ENCODE measurements around the gene FADS3. TPM values are rescaled to one million over a fixed set of nuclear protein-coding genes. Genes with fewer than 3 reads are reported as not detected.

The FADS3 gene
- total RNA-seq, 5 donors from 2014 or later (not counting 1 experiment from before 2014, with no cell fraction given), result 6.5 to 17.1 (median 10.5) TPM

DNA sequence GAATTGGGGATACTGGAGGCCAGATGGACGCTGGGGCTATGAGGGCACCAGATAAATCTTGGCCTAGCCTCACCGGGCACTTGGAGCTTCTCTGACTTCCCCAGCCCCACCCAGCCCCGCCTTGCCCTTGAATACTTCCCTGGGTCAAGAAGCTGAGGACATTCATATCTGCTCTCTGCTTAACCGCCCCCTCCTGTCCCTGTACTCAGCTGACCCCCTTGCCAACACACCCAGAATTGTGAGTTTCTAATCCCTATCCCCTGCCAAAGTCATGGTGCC lies 22.0 kb downstream of the FADS3 start:
- Histone ChIP-seq H3K4me1 (ENCODE audit: control insufficient read depth in 1 of 2, extremely low read depth in 1 of 2, insufficient read depth in 2 of 2, low read length in 2 of 2) (peaks cover 0 to 7% of the 10 kb centered on the region in 2 experiments), H3K4me3 (ENCODE audit: control insufficient read depth in 1 of 2, extremely low read depth in 1 of 2, low read length in 1 of 2) (no peak overlapping the region), H3K27me3 (replicated peaks in 1 of 2; ENCODE audit: control insufficient read depth in 2 of 2, extremely low read depth in 1 of 2, insufficient read depth in 2 of 2, low read length in 1 of 2) (peaks cover 0 to 27% of the 10 kb centered on the region in 2 experiments), H3K9me3 (no peaks in the 10 kb centered on the region), H3K36me3 (ENCODE audit: control insufficient read depth in 2 of 2, extremely low read depth in 1 of 2, insufficient read depth in 1 of 2, low read length in 1 of 2) (peaks cover 0 to 5% of the 10 kb centered on the region in 2 donors), H3K27ac (ENCODE audit: low read length) (no peak overlapping the region)
- POLR2A ChIA-PET, result no interaction called here
- peaks cover 0 to 7% of the 10 kb centered on the region in 2 donors for H3K27me3 Mint-ChIP-seq
- H3K27ac Mint-ChIP-seq, result no peak overlapping the region
- CTCF ChIA-PET, result interaction anchor here (1.0 to 2.5 kb wide), 2 partner anchors 212 to 239 kb away, joined by 11 read pairs; no protein-coding TSS in a partner anchor
- H3K4me1 Mint-ChIP-seq, result peaks cover 6 to 8% (median 7%) of the 10 kb centered on the region in 3 donors
- 70% methylated on average over 2 of the region's 4 CpGs for WGBS (ENCODE audit: insufficient coverage)
- H3K36me3 Mint-ChIP-seq, result no peaks in the 10 kb centered on the region
- no peak overlapping the region for H3K4me3 Mint-ChIP-seq
- ATAC-seq (replicated peaks in 1 of 4) (no peak), DNase-seq (no peak)
- H3K9me3 Mint-ChIP-seq, result no peaks in the 10 kb centered on the region

DNA sequence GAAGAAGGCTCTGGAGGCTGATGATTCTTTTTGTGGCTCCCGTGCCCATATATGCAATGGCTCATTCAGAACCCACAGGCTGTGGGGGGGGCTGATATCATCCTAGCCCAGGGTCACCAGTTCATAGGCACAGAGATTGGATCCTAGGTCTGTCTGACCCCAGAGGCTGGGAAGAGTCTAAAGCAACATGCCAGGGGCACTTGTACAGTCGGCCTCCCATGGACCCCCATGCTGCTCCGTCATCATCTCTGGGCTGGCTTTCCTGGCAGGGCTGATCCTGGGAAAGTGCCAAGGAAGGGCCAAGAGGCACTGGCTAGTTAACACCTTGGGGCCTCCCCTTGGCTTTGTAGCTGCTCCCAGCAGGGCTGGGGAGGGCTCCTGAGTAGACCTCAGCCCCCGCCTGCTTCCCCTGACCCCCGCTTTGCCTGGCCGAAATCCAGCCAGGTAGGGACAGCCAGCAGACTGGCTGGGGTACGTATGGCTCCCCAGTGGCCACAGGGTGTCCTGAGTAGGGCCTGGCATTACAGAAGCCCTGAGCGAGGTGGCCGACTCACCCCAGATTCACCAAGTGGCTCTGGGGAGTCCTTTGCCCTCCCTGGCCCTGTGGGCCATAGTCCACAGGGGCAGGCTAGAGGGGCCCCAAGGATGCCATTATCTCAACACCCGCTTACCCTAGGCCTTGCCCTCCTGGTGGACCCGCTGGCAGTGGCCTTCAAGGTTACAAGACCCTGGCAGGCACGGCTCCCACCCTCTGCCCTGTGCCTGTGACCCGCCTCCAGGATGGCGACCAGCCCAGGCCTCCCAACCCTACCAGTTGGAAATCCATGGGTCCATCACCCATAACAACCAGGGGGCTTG lies 22.5 kb downstream of the FADS3 start:
- peaks cover 0 to 7% of the 10 kb centered on the region in 2 experiments for H3K4me1 ChIP-seq (ENCODE audit: control insufficient read depth in 1 of 2, extremely low read depth in 1 of 2, insufficient read depth in 2 of 2, low read length in 2 of 2)
- peaks cover 6 to 8% (median 7%) of the 10 kb centered on the region in 3 donors for H3K4me1 Mint-ChIP-seq
- no peaks in the 10 kb centered on the region for H3K9me3 Mint-ChIP-seq
- no peaks in the 10 kb centered on the region for H3K9me3 ChIP-seq
- peaks cover 0 to 7% of the 10 kb centered on the region in 2 donors for H3K27me3 Mint-ChIP-seq
- H3K36me3 Mint-ChIP-seq, result no peaks in the 10 kb centered on the region
- peaks cover 0 to 27% of the 10 kb centered on the region in 2 experiments for H3K27me3 ChIP-seq (replicated peaks in 1 of 2; ENCODE audit: control insufficient read depth in 2 of 2, extremely low read depth in 1 of 2, insufficient read depth in 2 of 2, low read length in 1 of 2)
- H3K4me3 ChIP-seq (ENCODE audit: control insufficient read depth in 1 of 2, extremely low read depth in 1 of 2, low read length in 1 of 2), result no peak overlapping the region
- DNase-seq (no peak), ATAC-seq (replicated peaks in 1 of 4) (no peak)
- ChIA-PET POLR2A (no interaction called here), CTCF (interaction anchor here (1.0 to 2.5 kb wide), 2 partner anchors 213 to 240 kb away, joined by 11 read pairs; no protein-coding TSS in a partner anchor)
- H3K36me3 ChIP-seq (ENCODE audit: control insufficient read depth in 2 of 2, extremely low read depth in 1 of 2, insufficient read depth in 1 of 2, low read length in 1 of 2), result peaks cover 0 to 7% of the 10 kb centered on the region in 2 donors
- H3K4me3 Mint-ChIP-seq, result no peak overlapping the region
- 72% methylated on average over 9 of the region's 14 CpGs for WGBS (ENCODE audit: insufficient coverage)
- H3K27ac Mint-ChIP-seq, result no peak overlapping the region
- H3K27ac ChIP-seq (ENCODE audit: low read length), result no peak overlapping the region

DNA sequence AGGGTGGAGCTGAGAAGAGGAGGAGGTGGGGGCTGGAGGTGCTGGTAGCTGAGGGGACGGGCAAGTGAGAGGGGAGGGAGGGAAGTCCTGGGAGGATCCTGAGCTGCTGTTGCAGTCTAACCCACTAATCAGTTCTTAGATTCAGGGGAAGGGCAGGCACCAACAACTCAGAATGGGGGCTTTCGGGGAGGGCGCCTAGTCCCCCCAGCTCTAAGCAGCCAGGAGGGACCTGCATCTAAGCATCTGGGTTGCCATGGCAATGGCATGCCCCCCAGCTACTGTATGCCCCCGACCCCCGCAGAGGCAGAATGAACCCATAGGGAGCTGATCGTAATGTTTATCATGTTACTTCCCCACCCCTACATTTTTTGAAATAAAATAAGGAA lies 24.4 kb downstream of the FADS3 start:
- peaks cover 0 to 11% of the 10 kb centered on the region in 2 donors for H3K36me3 ChIP-seq (ENCODE audit: control insufficient read depth in 2 of 2, extremely low read depth in 1 of 2, insufficient read depth in 1 of 2, low read length in 1 of 2)
- no peaks in the 10 kb centered on the region for H3K36me3 Mint-ChIP-seq
- 85% methylated on average over 3 of the region's 6 CpGs for WGBS (ENCODE audit: insufficient coverage)
- H3K9me3 ChIP-seq, result no peaks in the 10 kb centered on the region
- H3K27ac ChIP-seq (ENCODE audit: low read length), result no peak overlapping the region
- H3K4me1 Mint-ChIP-seq, result peaks cover 6 to 8% (median 7%) of the 10 kb centered on the region in 3 donors
- DNase-seq, result no peak
- H3K4me3 ChIP-seq (ENCODE audit: control insufficient read depth in 1 of 2, extremely low read depth in 1 of 2, low read length in 1 of 2), result no peak overlapping the region
- no peak overlapping the region for H3K27ac Mint-ChIP-seq
- peaks cover 0 to 7% of the 10 kb centered on the region in 2 donors for H3K27me3 Mint-ChIP-seq
- H3K4me3 Mint-ChIP-seq, result no peak overlapping the region
- peaks cover 0 to 7% of the 10 kb centered on the region in 2 experiments for H3K4me1 ChIP-seq (ENCODE audit: control insufficient read depth in 1 of 2, extremely low read depth in 1 of 2, insufficient read depth in 2 of 2, low read length in 2 of 2)
- POLR2A ChIA-PET, result interaction anchor here in 1 of 2 donors (0.6 kb wide), 1 partner anchor 50 kb away, joined by 7 read pairs; no protein-coding TSS in a partner anchor
- CTCF ChIA-PET, result no interaction called here
- peaks cover 0 to 25% of the 10 kb centered on the region in 2 experiments for H3K27me3 ChIP-seq (replicated peaks in 1 of 2; ENCODE audit: control insufficient read depth in 2 of 2, extremely low read depth in 1 of 2, insufficient read depth in 2 of 2, low read length in 1 of 2)
- ATAC-seq (replicated peaks in 1 of 4), result no peak
- no peaks in the 10 kb centered on the region for H3K9me3 Mint-ChIP-seq

DNA sequence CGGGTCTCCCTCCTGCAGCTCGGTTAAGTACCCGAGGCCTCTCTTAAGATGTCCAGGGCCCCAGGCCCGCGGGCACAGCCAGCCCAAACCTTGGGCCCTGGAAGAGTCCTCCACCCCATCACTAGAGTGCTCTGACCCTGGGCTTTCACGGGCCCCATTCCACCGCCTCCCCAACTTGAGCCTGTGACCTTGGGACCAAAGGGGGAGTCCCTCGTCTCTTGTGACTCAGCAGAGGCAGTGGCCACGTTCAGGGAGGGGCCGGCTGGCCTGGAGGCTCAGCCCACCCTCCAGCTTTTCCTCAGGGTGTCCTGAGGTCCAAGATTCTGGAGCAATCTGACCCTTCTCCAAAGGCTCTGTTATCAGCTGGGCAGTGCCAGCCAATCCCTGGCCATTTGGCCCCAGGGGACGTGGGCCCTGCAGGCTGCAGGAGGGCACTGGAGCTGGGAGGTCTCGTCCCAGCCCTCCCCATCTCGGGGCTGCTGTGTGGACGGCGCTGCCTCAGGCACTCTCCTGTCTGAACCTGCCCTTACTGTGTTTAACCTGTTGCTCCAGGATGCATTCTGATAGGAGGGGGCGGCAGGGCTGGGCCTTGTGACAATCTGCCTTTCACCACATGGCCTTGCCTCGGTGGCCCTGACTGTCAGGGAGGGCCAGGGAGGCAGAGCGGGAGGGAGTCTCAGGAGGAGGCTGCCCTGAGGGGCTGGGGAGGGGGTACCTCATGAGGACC lies 25.0 kb downstream of the FADS3 start:
- peaks cover 0 to 11% of the 10 kb centered on the region in 2 donors for H3K36me3 ChIP-seq (ENCODE audit: control insufficient read depth in 2 of 2, extremely low read depth in 1 of 2, insufficient read depth in 1 of 2, low read length in 1 of 2)
- H3K9me3 ChIP-seq, result no peaks in the 10 kb centered on the region
- no peaks in the 10 kb centered on the region for H3K36me3 Mint-ChIP-seq
- no peak overlapping the region for H3K4me3 Mint-ChIP-seq
- ChIA-PET CTCF (no interaction called here), POLR2A (no interaction called here)
- peaks cover 6 to 7% (median 7%) of the 10 kb centered on the region in 3 donors for H3K4me1 Mint-ChIP-seq
- no peak for DNase-seq
- H3K27me3 ChIP-seq (replicated peaks in 1 of 2; ENCODE audit: control insufficient read depth in 2 of 2, extremely low read depth in 1 of 2, insufficient read depth in 2 of 2, low read length in 1 of 2), result peaks cover 0 to 24% of the 10 kb centered on the region in 2 experiments
- H3K27me3 Mint-ChIP-seq, result peaks cover 0 to 7% of the 10 kb centered on the region in 2 donors
- no peak overlapping the region for H3K27ac Mint-ChIP-seq
- H3K4me3 ChIP-seq (ENCODE audit: control insufficient read depth in 1 of 2, extremely low read depth in 1 of 2, low read length in 1 of 2), result no peak overlapping the region
- H3K4me1 ChIP-seq (ENCODE audit: control insufficient read depth in 1 of 2, extremely low read depth in 1 of 2, insufficient read depth in 2 of 2, low read length in 2 of 2), result peaks cover 0 to 5% of the 10 kb centered on the region in 2 experiments
- no peak overlapping the region for H3K27ac ChIP-seq (ENCODE audit: low read length)
- WGBS (ENCODE audit: insufficient coverage), result 84% methylated on average over 15 of the region's 18 CpGs
- H3K9me3 Mint-ChIP-seq, result no peaks in the 10 kb centered on the region
- ATAC-seq (replicated peaks in 1 of 4), result no peak

DNA sequence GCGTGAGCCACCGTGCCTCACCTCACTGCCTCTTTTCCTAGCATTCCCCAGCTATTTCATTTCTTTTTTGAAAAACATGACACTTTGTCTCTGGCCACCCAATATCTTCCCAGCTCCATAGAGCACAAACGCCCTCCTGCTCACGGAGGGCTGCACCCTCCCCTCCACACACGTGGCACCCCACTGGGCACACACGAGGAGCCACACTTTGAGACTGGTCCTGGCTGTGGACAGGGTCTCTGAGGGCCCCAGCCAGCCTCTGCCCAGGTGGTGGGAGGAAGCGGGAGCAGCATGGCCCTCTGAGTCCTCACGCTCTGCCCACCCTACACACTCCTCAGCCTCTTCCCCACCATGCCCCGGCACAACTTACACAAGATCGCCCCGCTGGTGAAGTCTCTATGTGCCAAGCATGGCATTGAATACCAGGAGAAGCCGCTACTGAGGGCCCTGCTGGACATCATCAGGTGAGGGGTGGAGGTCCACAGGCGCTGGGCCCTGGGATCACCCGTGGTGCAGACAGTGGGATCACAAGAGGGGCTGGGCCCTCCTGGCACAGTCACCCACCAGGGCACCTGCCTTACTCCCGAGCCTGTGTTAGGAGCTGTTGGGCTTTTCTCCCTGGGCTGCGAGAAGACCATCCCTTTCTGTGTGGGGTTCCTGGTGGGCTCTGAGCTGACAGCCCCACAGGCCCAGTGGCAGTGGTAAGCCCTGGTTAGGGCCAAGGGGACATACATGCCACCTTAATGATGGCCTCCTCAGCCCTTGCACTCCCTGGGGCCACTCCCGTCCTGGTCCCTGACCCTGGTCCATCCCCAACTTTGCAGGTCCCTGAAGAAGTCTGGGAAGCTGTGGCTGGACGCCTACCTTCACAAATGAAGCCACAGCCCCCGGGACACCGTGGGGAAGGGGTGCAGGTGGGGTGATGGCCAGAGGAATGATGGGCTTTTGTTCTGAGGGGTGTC lies 26.2 kb downstream of the FADS3 start:
- ATAC-seq (replicated peaks in 1 of 4), result no peak
- Histone ChIP-seq H3K36me3 (ENCODE audit: control insufficient read depth in 2 of 2, extremely low read depth in 1 of 2, insufficient read depth in 1 of 2, low read length in 1 of 2) (peaks cover 0 to 11% of the 10 kb centered on the region in 2 donors), H3K4me1 (ENCODE audit: control insufficient read depth in 1 of 2, extremely low read depth in 1 of 2, insufficient read depth in 2 of 2, low read length in 2 of 2) (no peaks in the 10 kb centered on the region), H3K27me3 (replicated peaks in 1 of 2; ENCODE audit: control insufficient read depth in 2 of 2, extremely low read depth in 1 of 2, insufficient read depth in 2 of 2, low read length in 1 of 2) (peaks cover 0 to 15% of the 10 kb centered on the region in 2 experiments), H3K27ac (ENCODE audit: low read length) (no peak overlapping the region), H3K9me3 (no peaks in the 10 kb centered on the region), H3K4me3 (ENCODE audit: control insufficient read depth in 1 of 2, extremely low read depth in 1 of 2, low read length in 1 of 2) (no peak overlapping the region)
- DNase-seq, result no peak
- Mint-ChIP-seq H3K36me3 (no peaks in the 10 kb centered on the region), H3K9me3 (no peaks in the 10 kb centered on the region), H3K4me1 (no peaks in the 10 kb centered on the region), H3K4me3 (no peak overlapping the region), H3K27me3 (peaks cover 0 to 4% of the 10 kb centered on the region in 2 donors), H3K27ac (no peak overlapping the region)
- ChIA-PET CTCF (interaction anchor here in 1 of 2 donors (0.5 kb wide), 1 partner anchor 247 kb away, joined by 4 read pairs; no protein-coding TSS in a partner anchor), POLR2A (no interaction called here)
- 93% methylated on average over 9 of the region's 20 CpGs for WGBS (ENCODE audit: insufficient coverage)
